Fibroblast of lung (primary cell): ENCODE measurements around the gene APLF.

Experiments
- CTCF ChIP-seq, 2 donors: IDR thresholded peaks in 1 of 2; conservative IDR thresholded peaks in 1 of 2; 1 replicate in 1 of 2; 2 replicates in 1 of 2; pipeline ENCODE4 v1.5.1; 2011 to 2012; ENCODE audit warnings: low read length in 2 of 2, control low read depth in 1 of 2, inconsistent platforms in 1 of 2, low read depth in 1 of 2, mild to moderate bottlenecking in 1 of 2
- EZH2 ChIP-seq: IDR thresholded peaks from 2 replicates; pipeline ENCODE4 v1.5.1; 2012; ENCODE audit warnings: low read length, control low read depth, mild to moderate bottlenecking; ENCODE audit errors: missing control alignments

DNA sequence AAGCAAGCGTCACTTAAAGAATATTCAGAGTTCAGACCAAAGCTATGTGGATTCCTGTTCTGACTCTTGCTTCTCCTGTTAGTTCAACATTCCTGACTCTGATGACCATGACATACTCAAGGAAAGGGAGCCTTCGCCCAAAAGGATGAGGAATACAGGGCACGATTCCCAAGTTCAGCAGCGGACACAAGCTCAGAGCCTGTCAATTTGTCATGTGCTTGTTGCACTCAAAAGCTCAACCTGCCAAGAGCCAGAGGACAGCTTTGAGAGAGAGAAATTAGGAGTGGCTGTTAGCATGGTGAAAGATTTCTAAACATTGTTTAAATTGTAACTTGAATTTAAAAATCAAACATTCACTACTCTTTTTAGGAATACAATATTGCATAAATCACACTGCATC lies 33.3 kb downstream of the APLF start:
- TF ChIP-seq CTCF (conservative IDR thresholded peaks at IDR 0.05 in 1 of 2, IDR thresholded peaks at IDR 0.05 in 1 of 2; ENCODE audit: low read depth in 1 of 2, low read length in 2 of 2): no peak
- TF ChIP-seq EZH2: no peak
